Psoas muscle (tissue), 8 donors: ENCODE data around the gene DGKZ. TPM values are rescaled to one million over a fixed set of nuclear protein-coding genes. Genes with fewer than 3 reads are reported as not detected.

ENCODE experiments used
- ATAC-seq, 4 donors: fragments of 200-7000 bp; cut with Tn5 transposase; one replicate each; pipeline ENCODE4 v1.9.1; 2020; ENCODE audit warnings: moderate library complexity in 3 of 4, mild to moderate bottlenecking in 2 of 4
- DNase-seq, 2 donors: peaks; one replicate each; pipeline ENCODE4 v3.0.0-alpha.2; 2020
- H3K27ac ChIP-seq: fragments of 200-600 bp; one replicate; pipeline ENCODE4 v1.8.0; 2022
- H3K27me3 ChIP-seq, 3 donors: fragments of 200-600 bp in 1 of 3; one replicate each; pipeline versions ENCODE4 v1.6.1 to v1.8.0; 2013 to 2022; ENCODE audit warnings: low read length in 2 of 3, mild to moderate bottlenecking in 2 of 3, moderate library complexity in 1 of 3; ENCODE audit not compliant: insufficient read depth in 3 of 3
- H3K36me3 ChIP-seq, 2 donors: fragments of 200-600 bp in 1 of 2; one replicate each; pipeline versions ENCODE4 v1.6.1 to v1.8.0; 2013 to 2022; ENCODE audit warnings: low read depth in 1 of 2, mild to moderate bottlenecking in 1 of 2, moderate library complexity in 1 of 2; ENCODE audit not compliant: insufficient read depth in 1 of 2
- H3K4me1 ChIP-seq: fragments of 200-600 bp; one replicate; pipeline ENCODE4 v1.8.0; 2022
- H3K4me3 ChIP-seq: fragments of 200-600 bp; one replicate; pipeline ENCODE4 v1.8.0; 2022; ENCODE audit warnings: mild to moderate bottlenecking
- H3K9me3 ChIP-seq: fragments of 200-600 bp; one replicate; pipeline ENCODE4 v1.8.0; 2022
- CTCF ChIP-seq: fragments of 200-600 bp; IDR thresholded peaks from one replicate; pipeline ENCODE4 v1.8.0; 2022; ENCODE audit warnings: antibody characterized with exemption
- WGBS, 3 donors: extraction: QIAGEN DNeasy Blood & Tissue Kit; methylation state at CpG; one replicate each; pipeline versions ENCODE4 v1.1.6 to v1.1.7; 2013; 5-methylcytosine and 5-hydroxymethylcytosine counted together
- intact Hi-C, 2 donors: fragments of 100-400 bp; cut with DNase I; formaldehyde crosslinking; loops; one replicate each; pipeline versions ENCODE4 v1.11.0 to v1.14.2; 2022
- polyA plus RNA-seq, 3 donors: library from polyadenylated mRNA; stranded (reverse); fragments of 200-250 nt; gene quantifications; one replicate each; pipeline ENCODE4 v1.2.3, GENCODE V29; 2013
- total RNA-seq, 4 donors: library from RNA; stranded (reverse); fragmentation: NEBNext Ultra II Directional in 2 of 4; extraction: Animal tissue kit (Norgen Biotek cat#: 25700) in 2 of 4; gene quantifications; one replicate each; pipeline versions ENCODE4 v1.2.1 to v1.2.4, GENCODE V29; 2021 to 2023
- donor health status: healthy with polysubstance abuse.
- donor health status: DM: no; HTN: no; CAD: no; lungs with moderate emphysema.
- donor health status: Bipolar disorder and iron deficiency.
- donor health status: healthy.
- donor health status: DM: yes; HTN: yes; CAD: no.
- donor health status: DM: no; HTN: no; CAD: no.
- donor health status: DM: no; HTN: no; CAD: no.
- donor health status: DM: yes; HTN: yes; CAD: no.

The DGKZ gene
- total and polyA plus RNA-seq, 7 donors = 57.7 to 138 (median 90.2) TPM

- no peak for TF ChIP-seq CTCF
- 74 to 75% (median 75%) methylated on average over 5 of the region's 5 CpGs for WGBS, 3 donors
- H3K4me1 ChIP-seq = no peaks in the 10 kb centered on the region
- ATAC-seq = no peak
- intact Hi-C loops = no loop called here
- H3K27ac ChIP-seq = no peak overlapping the region
- H3K36me3 ChIP-seq = peaks cover 0 to 90% of the 10 kb centered on the region in 2 donors
- H3K9me3 ChIP-seq = no peaks in the 10 kb centered on the region
- no peak overlapping the region for H3K4me3 ChIP-seq
- no peaks in the 10 kb centered on the region for H3K27me3 ChIP-seq
- no peak for DNase-seq
Observed at GRCh38 chr11:46410021-46410420, 62.8 kb downstream of the DGKZ start.

- TF ChIP-seq CTCF = no peak
- no peaks in the 10 kb centered on the region for H3K4me1 ChIP-seq
- WGBS, 3 donors = 91 to 94% (median 93%) methylated on average over 9 of the region's 9 CpGs
Observed at GRCh38 chr11:46413760-46414465, 66.7 kb downstream of the DGKZ start.

GRCh38 chr11:46414466-46414796 lies 67.2 kb downstream of the DGKZ start:
- Histone ChIP-seq H3K4me1 (no peaks in the 10 kb centered on the region), H3K4me3 (no peak overlapping the region), H3K36me3 (peaks cover 0 to 79% of the 10 kb centered on the region in 2 donors), H3K27ac (no peak overlapping the region), H3K27me3 (no peaks in the 10 kb centered on the region), H3K9me3 (no peaks in the 10 kb centered on the region)
- no peak for TF ChIP-seq CTCF
- WGBS, 3 donors = 92 to 98% (median 93%) methylated on average over 5 of the region's 5 CpGs
- DNase-seq (no peak), ATAC-seq (no peak)
- intact Hi-C loops = no loop called here

More at GRCh38 chr11:46413760-46414465, 66.7 kb downstream of the DGKZ start:
- Histone ChIP-seq H3K36me3 (peaks cover 0 to 84% of the 10 kb centered on the region in 2 donors), H3K9me3 (no peaks in the 10 kb centered on the region), H3K27me3 (no peaks in the 10 kb centered on the region), H3K4me3 (no peak overlapping the region), H3K27ac (no peak overlapping the region)
- intact Hi-C loops = no loop called here
- DNase-seq (no peak), ATAC-seq (no peak)

- intact Hi-C loops = no loop called here
- WGBS, 3 donors = 48 to 50% (median 48%) methylated on average over 3 of the region's 3 CpGs
- no peak overlapping the region for H3K4me3 ChIP-seq
- no peaks in the 10 kb centered on the region for H3K9me3 ChIP-seq
- H3K27me3 ChIP-seq = no peaks in the 10 kb centered on the region
- H3K36me3 ChIP-seq = peaks cover 0 to 74% of the 10 kb centered on the region in 2 donors
- ATAC-seq = no peak
- H3K4me1 ChIP-seq = no peaks in the 10 kb centered on the region
- TF ChIP-seq CTCF = no peak
- no peak for DNase-seq
- no peak overlapping the region for H3K27ac ChIP-seq
Observed at GRCh38 chr11:46414879-46415278, 67.6 kb downstream of the DGKZ start.

GRCh38 chr11:46417711-46418110 lies 70.4 kb downstream of the DGKZ start:
- TF ChIP-seq CTCF = no peak
- ATAC-seq (no peak), DNase-seq (no peak)
- H3K27ac ChIP-seq = no peak overlapping the region
- no peak overlapping the region for H3K4me3 ChIP-seq
- no peaks in the 10 kb centered on the region for H3K4me1 ChIP-seq
- 77 to 83% (median 81%) methylated on average over 7 of the region's 7 CpGs for WGBS, 3 donors
- no peaks in the 10 kb centered on the region for H3K9me3 ChIP-seq
- H3K27me3 ChIP-seq = no peaks in the 10 kb centered on the region
- H3K36me3 ChIP-seq = peaks cover 0 to 71% of the 10 kb centered on the region in 2 donors
- intact Hi-C loops = no loop called here
